BJ (cell line): ENCODE data around the gene STAM2. TPM values are rescaled to one million over a fixed set of nuclear protein-coding genes. Genes with fewer than 3 reads are reported as not detected.

Experiments used
- CTCF ChIA-PET: fragments of 350-600 bp; formaldehyde crosslinking; extraction: SDS; loops from one replicate; lab custom pipeline; 2021; ENCODE audit warnings: antibody characterized with exemption, inconsistent platforms; lab: Yijun Ruan, JAX
- POLR2A ChIA-PET: fragments of 300-600 bp; sonication (Branson Sonifier 250); formaldehyde crosslinking; extraction: SDS; loops from one replicate; lab custom pipeline; 2021; ENCODE audit warnings: antibody characterized with exemption; lab: Charles Lee
- DNase-seq: peaks from one replicate; pipeline ENCODE4 v3.0.0-alpha.2; 2011; ENCODE audit warnings: low read depth
- H3K27me3 ChIP-seq: 2 replicates; pipeline ENCODE4 v1.6.0; 2011; ENCODE audit warnings: low read length; ENCODE audit not compliant: control insufficient read depth, insufficient read depth
- H3K36me3 ChIP-seq: 2 replicates; pipeline ENCODE4 v1.5.1; 2011; ENCODE audit warnings: low read length; ENCODE audit not compliant: control insufficient read depth, insufficient read depth
- H3K4me3 ChIP-seq: 2 replicates; pipeline ENCODE4 v1.5.1; 2011; ENCODE audit warnings: low read depth, mild to moderate bottlenecking, control low read depth, low read length
- CTCF ChIP-seq: IDR thresholded peaks from 2 replicates; pipeline ENCODE4 v1.5.1; 2011; ENCODE audit warnings: low read depth, mild to moderate bottlenecking, control low read depth, inconsistent platforms, low read length, moderate library complexity; ENCODE audit not compliant: insufficient read depth
- polyA plus RNA-seq: library from polyadenylated mRNA; depleted of rRNA; stranded (reverse); fragments of >200 nt; gene quantifications from 2 replicates; pipeline ENCODE4 v1.2.3, GENCODE V29; 2011; rRNA removed
- small RNA-seq: library from RNA; depleted of rRNA; stranded (forward); fragments of <200 nt; gene quantifications from one replicate; pipeline ENCODE3, GENCODE V24; 2012; ENCODE audit warnings: low replicate concordance, low read depth; ENCODE audit not compliant: insufficient read length

Gene STAM2
- polyA plus RNA-seq, 1 experiment: 12.4 TPM

- H3K27me3 ChIP-seq: no peaks in the 10 kb centered on the region; the same call in 1 of the 2 replicates
- no peak for DNase-seq
- no peak for TF ChIP-seq CTCF
- ChIA-PET CTCF (interaction anchor here (1.6 kb wide), 1 partner anchor 17 kb away, joined by 4 read pairs; no protein-coding TSS in a partner anchor), POLR2A (no interaction called here)
- H3K4me3 ChIP-seq: no peak overlapping the region
- H3K36me3 ChIP-seq: no peaks in the 10 kb centered on the region
These were observed 103.6 kb downstream of the STAM2 start for GRCh38 chr2:152072011-152072410.

GRCh38 chr2:152071518-152071917 is 104.0 kb downstream of the STAM2 start:
- Histone ChIP-seq H3K27me3 (no peaks in the 10 kb centered on the region; the same call in 1 of the 2 replicates), H3K36me3 (no peaks in the 10 kb centered on the region), H3K4me3 (no peak overlapping the region)
- no peak for DNase-seq
- ChIA-PET POLR2A (no interaction called here), CTCF (no interaction called here)
- no peak for TF ChIP-seq CTCF

GRCh38 chr2:152071092-152071491 is 104.5 kb downstream of the STAM2 start:
- Histone ChIP-seq H3K27me3 (no peaks in the 10 kb centered on the region; the same call in 1 of the 2 replicates), H3K4me3 (no peak overlapping the region), H3K36me3 (no peaks in the 10 kb centered on the region)
- no peak for DNase-seq
- no peak for TF ChIP-seq CTCF
- CTCF ChIA-PET: no interaction called here
- POLR2A ChIA-PET: no interaction called here

GRCh38 chr2:152068226-152068625 is 107.3 kb downstream of the STAM2 start:
- H3K4me3 ChIP-seq: no peak overlapping the region
- no peak for DNase-seq
- TF ChIP-seq CTCF: no peak
- H3K36me3 ChIP-seq: no peaks in the 10 kb centered on the region
- ChIA-PET CTCF (interaction anchor here (1.0 kb wide), 1 partner anchor 42 kb away, joined by 4 read pairs; no protein-coding TSS in a partner anchor), POLR2A (no interaction called here)
- peaks cover 1% of the 10 kb centered on the region; the same call in 1 of the 2 replicates for H3K27me3 ChIP-seq

- CTCF ChIA-PET: no interaction called here
- Histone ChIP-seq H3K36me3 (no peaks in the 10 kb centered on the region), H3K27me3 (peaks cover 1% of the 10 kb centered on the region; the same call in 1 of the 2 replicates), H3K4me3 (no peak overlapping the region)
- DNase-seq: no peak
- TF ChIP-seq CTCF: no peak
- POLR2A ChIA-PET: no interaction called here
These were observed 107.7 kb downstream of the STAM2 start for GRCh38 chr2:152067823-152068222.

Small RNA genes within 50 kb of the gene (small RNA-seq; reads per million reads assigned to genes)
- gene RPL30P2: not detected

Other genes starting within 250 kb of the STAM2 start
- 0.12 TPM in 2 replicates for gene CACNB4, start 76.7 kb downstream of the STAM2 start, polyA plus RNA-seq
- 2.4 and 5.1 TPM in 2 replicates for gene FMNL2, start 159.4 kb upstream of the STAM2 start, polyA plus RNA-seq